Measurements from ENCODE around the gene TPD52L2.

Gene TPD52L2

GRCh38 chr20:63836458-63837344, 28.4 kb upstream of the TPD52L2 start:
- H3K27me3 ChIP-seq (ENCODE audit: insufficient read depth, poor library complexity, severe bottlenecking), result peaks cover 12% of the 10 kb centered on the region
- no peak overlapping the region for H3K27ac ChIP-seq (replicated peaks)
- TF ChIP-seq REST (IDR thresholded peaks at IDR 0.05; ENCODE audit: insufficient replicate concordance, low read depth), result no peak
- no peak for TF ChIP-seq POLR2AphosphoS5 (IDR thresholded peaks at IDR 0.05; ENCODE audit: low read depth)
- no peak for TF ChIP-seq CTCF (IDR thresholded peaks at IDR 0.05; ENCODE audit: insufficient read depth, low read length)
- no peak for TF ChIP-seq SPI1 (IDR thresholded peaks at IDR 0.05; ENCODE audit: borderline replicate concordance, low read depth)
- no peak for TF ChIP-seq GABPA (IDR thresholded peaks at IDR 0.05; ENCODE audit: low read depth)
- DNase-seq (ENCODE audit: low read depth in 1 of 2, low spot score in 1 of 2), result no peak
- no peak overlapping the region for H3K4me3 ChIP-seq (replicated peaks; ENCODE audit: insufficient read depth, low read length)

- no peak for TF ChIP-seq GABPA (IDR thresholded peaks at IDR 0.05; ENCODE audit: low read depth)
- no peak for TF ChIP-seq CTCF (IDR thresholded peaks at IDR 0.05; ENCODE audit: insufficient read depth, low read length)
- no peak for TF ChIP-seq SPI1 (IDR thresholded peaks at IDR 0.05; ENCODE audit: borderline replicate concordance, low read depth)
- no peak overlapping the region for H3K27ac ChIP-seq (replicated peaks)
- H3K4me3 ChIP-seq (replicated peaks; ENCODE audit: insufficient read depth, low read length), result no peak overlapping the region
- DNase-seq (ENCODE audit: low read depth in 1 of 2, low spot score in 1 of 2), result no peak
- peaks cover 5% of the 10 kb centered on the region for H3K27me3 ChIP-seq (ENCODE audit: insufficient read depth, poor library complexity, severe bottlenecking)
These were observed 27.6 kb upstream of the TPD52L2 start for GRCh38 chr20:63837479-63837878.

GRCh38 chr20:63839620-63840019, 25.4 kb upstream of the TPD52L2 start:
- H3K4me3 ChIP-seq (replicated peaks; ENCODE audit: insufficient read depth, low read length), result no peak overlapping the region
- DNase-seq (ENCODE audit: low read depth in 1 of 2, low spot score in 1 of 2), result no peak
- H3K27me3 ChIP-seq (ENCODE audit: insufficient read depth, poor library complexity, severe bottlenecking), result peaks cover 7% of the 10 kb centered on the region
- TF ChIP-seq POLR2AphosphoS5 (IDR thresholded peaks at IDR 0.05; ENCODE audit: low read depth), result no peak
- no peak for TF ChIP-seq SPI1 (IDR thresholded peaks at IDR 0.05; ENCODE audit: borderline replicate concordance, low read depth)
- no peak for TF ChIP-seq CTCF (IDR thresholded peaks at IDR 0.05; ENCODE audit: insufficient read depth, low read length)
- no peak for TF ChIP-seq REST (IDR thresholded peaks at IDR 0.05; ENCODE audit: insufficient replicate concordance, low read depth)
- H3K27ac ChIP-seq (replicated peaks), result no peak overlapping the region

Measured in HL-60 (cell line).